GM10248 (cell line): Measurements from ENCODE around the gene GPR45.
"Not testable (repeated sequence)": the region's sequence is repeated elsewhere in the genome, so short reads cannot be mapped to it uniquely, and the experiment has no call there.

ENCODE experiments used
- CTCF ChIA-PET: fragments of 300-600 bp; sonication (Branson Sonifier 250); formaldehyde crosslinking; extraction: SDS; loops from one replicate; lab custom pipeline; 2021; ENCODE audit warnings: antibody characterized with exemption; lab: Yijun Ruan, JAX
- POLR2A ChIA-PET: fragments of 350-650 bp; sonication (Branson Sonifier 250); formaldehyde crosslinking; extraction: SDS; loops from one replicate; lab custom pipeline; 2020; ENCODE audit warnings: antibody characterized with exemption; lab: Yijun Ruan, JAX
- DNase-seq: peaks from one replicate; pipeline ENCODE4 v3.0.0; 2012; ENCODE audit errors: extremely low spot score
- CTCF ChIP-seq: IDR thresholded peaks from 2 replicates; pipeline ENCODE4 v1.5.1; 2012; ENCODE audit warnings: mild to moderate bottlenecking, low read depth; ENCODE audit errors: extremely low read depth, missing control alignments, control extremely low read depth

GPR45 gene

GRCh38 chr2:105242286-105242993, 897 bp downstream of the GPR45 start:
- no peak for TF ChIP-seq CTCF
- DNase-seq = no peak
- ChIA-PET POLR2A (no interaction called here), CTCF (interaction anchor here (1.2 to 18.6 kb wide), 3 partner anchors 12 to 126 kb away, joined by 4 to 492 read pairs (median 6); no protein-coding TSS in a partner anchor)

- no peak for DNase-seq
- POLR2A ChIA-PET = no interaction called here
- TF ChIP-seq CTCF = no peak
- CTCF ChIA-PET = interaction anchor here (1.0 to 18.6 kb wide), 2 partner anchors 15 to 127 kb away, joined by 3 to 492 read pairs; no protein-coding TSS in a partner anchor
Measured at GRCh38 chr2:105243961-105244360, 2.4 kb downstream of the GPR45 start.

GRCh38 chr2:105244451-105244850, 2.9 kb downstream of the GPR45 start:
- ChIA-PET POLR2A (no interaction called here), CTCF (interaction anchor here (18.6 kb wide), 1 partner anchor 128 kb away, joined by 492 read pairs; no protein-coding TSS in a partner anchor)
- TF ChIP-seq CTCF = no peak
- no peak for DNase-seq

- CTCF ChIA-PET = interaction anchor here (0.9 to 1.4 kb wide), 2 partner anchors 10 kb away, joined by 3 to 5 read pairs; no protein-coding TSS in a partner anchor
- no peak for TF ChIP-seq CTCF
- POLR2A ChIA-PET = no interaction called here
- no peak for DNase-seq
Measured at GRCh38 chr2:105248316-105249070, 7.0 kb downstream of the GPR45 start.

- ChIA-PET POLR2A (no interaction called here), CTCF (no interaction called here)
- DNase-seq = no peak
- TF ChIP-seq CTCF = no peak
Measured at GRCh38 chr2:105249181-105249580, 7.6 kb downstream of the GPR45 start.

- ChIA-PET POLR2A (no interaction called here), CTCF (no interaction called here)
- no peak for DNase-seq
- TF ChIP-seq CTCF = no peak
Measured at GRCh38 chr2:105249891-105250290, 8.3 kb downstream of the GPR45 start.

GRCh38 chr2:105251016-105251648, 9.6 kb downstream of the GPR45 start:
- DNase-seq, CTCF ChIA-PET, POLR2A ChIA-PET: not testable (repeated sequence)
